GM23338 (cell line): ENCODE data around the gene KIF15.

Experiments used
- CREB1 ChIP-seq: fragments of 250-450 bp; sonication (Bioruptor Pico); IDR thresholded peaks from 2 replicates; pipeline ENCODE4 v1.5.0; 2020; ENCODE audit warnings: low read depth, mild to moderate bottlenecking, moderate library complexity
- EZH2 ChIP-seq: fragments of 200-600 bp; sonication (generic); IDR thresholded peaks from one replicate; pipeline ENCODE4 v1.8.0; 2017; ENCODE audit warnings: antibody characterized with exemption, mild to moderate bottlenecking, low read depth; ENCODE audit not compliant: unreplicated experiment
- EZH2phosphoT487 ChIP-seq: fragments of 200-600 bp; sonication (generic); IDR thresholded peaks from one replicate; pipeline ENCODE4 v1.8.1; 2018; ENCODE audit warnings: antibody characterized with exemption; ENCODE audit not compliant: unreplicated experiment
- JUNB ChIP-seq: IDR thresholded peaks from one replicate; pipeline ENCODE4 v1.6.1; 2016; ENCODE audit warnings: antibody characterized with exemption; ENCODE audit not compliant: unreplicated experiment
- POLR2AphosphoS5 ChIP-seq: IDR thresholded peaks from 2 replicates; pipeline ENCODE4 v1.6.1; 2016; ENCODE audit warnings: antibody characterized with exemption, low read depth
- ZNF114 ChIP-seq: fragments of 250-450 bp; sonication (Bioruptor Pico); IDR thresholded peaks from 2 replicates; pipeline ENCODE4 v1.5.0; 2020; ENCODE audit warnings: mild to moderate bottlenecking, moderate library complexity
- ZNF331 ChIP-seq: fragments of 250-450 bp; sonication (Bioruptor Pico); IDR thresholded peaks from 2 replicates; pipeline ENCODE4 v1.5.0; 2020; ENCODE audit warnings: low read depth, mild to moderate bottlenecking, moderate library complexity
- TF ChIP-seq, protein P1 (sequence below), 2 experiments: fragments of 200-600 bp in 1 of 2; sonication (generic) in 1 of 2; conservative IDR thresholded peaks; 2 replicates each; pipeline versions ENCODE4 v1.5.1 to v1.6.1; 2016 to 2017; ENCODE audit warnings: antibody characterized with exemption in 2 of 2, low read depth in 2 of 2, mild to moderate bottlenecking in 2 of 2, moderate library complexity in 1 of 2
- TF ChIP-seq, protein P2 (sequence below): IDR thresholded peaks from one replicate; pipeline ENCODE4 v1.6.1; 2018; ENCODE audit warnings: antibody characterized with exemption; ENCODE audit not compliant: unreplicated experiment
- TF ChIP-seq, protein P3 (sequence below): IDR thresholded peaks from 2 replicates; pipeline ENCODE4 v1.6.1; 2016; ENCODE audit warnings: antibody characterized with exemption

- no peak for TF ChIP-seq JUNB
- TF ChIP-seq, protein P1, sequence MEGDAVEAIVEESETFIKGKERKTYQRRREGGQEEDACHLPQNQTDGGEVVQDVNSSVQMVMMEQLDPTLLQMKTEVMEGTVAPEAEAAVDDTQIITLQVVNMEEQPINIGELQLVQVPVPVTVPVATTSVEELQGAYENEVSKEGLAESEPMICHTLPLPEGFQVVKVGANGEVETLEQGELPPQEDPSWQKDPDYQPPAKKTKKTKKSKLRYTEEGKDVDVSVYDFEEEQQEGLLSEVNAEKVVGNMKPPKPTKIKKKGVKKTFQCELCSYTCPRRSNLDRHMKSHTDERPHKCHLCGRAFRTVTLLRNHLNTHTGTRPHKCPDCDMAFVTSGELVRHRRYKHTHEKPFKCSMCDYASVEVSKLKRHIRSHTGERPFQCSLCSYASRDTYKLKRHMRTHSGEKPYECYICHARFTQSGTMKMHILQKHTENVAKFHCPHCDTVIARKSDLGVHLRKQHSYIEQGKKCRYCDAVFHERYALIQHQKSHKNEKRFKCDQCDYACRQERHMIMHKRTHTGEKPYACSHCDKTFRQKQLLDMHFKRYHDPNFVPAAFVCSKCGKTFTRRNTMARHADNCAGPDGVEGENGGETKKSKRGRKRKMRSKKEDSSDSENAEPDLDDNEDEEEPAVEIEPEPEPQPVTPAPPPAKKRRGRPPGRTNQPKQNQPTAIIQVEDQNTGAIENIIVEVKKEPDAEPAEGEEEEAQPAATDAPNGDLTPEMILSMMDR (conservative IDR thresholded peaks at IDR 0.05; ENCODE audit: low read depth in 2 of 2): no peak
- no peak for TF ChIP-seq POLR2AphosphoS5
- TF ChIP-seq EZH2phosphoT487: no peak
- TF ChIP-seq CREB1 (CRISPR knock-in tag): no peak
- TF ChIP-seq, protein P2, sequence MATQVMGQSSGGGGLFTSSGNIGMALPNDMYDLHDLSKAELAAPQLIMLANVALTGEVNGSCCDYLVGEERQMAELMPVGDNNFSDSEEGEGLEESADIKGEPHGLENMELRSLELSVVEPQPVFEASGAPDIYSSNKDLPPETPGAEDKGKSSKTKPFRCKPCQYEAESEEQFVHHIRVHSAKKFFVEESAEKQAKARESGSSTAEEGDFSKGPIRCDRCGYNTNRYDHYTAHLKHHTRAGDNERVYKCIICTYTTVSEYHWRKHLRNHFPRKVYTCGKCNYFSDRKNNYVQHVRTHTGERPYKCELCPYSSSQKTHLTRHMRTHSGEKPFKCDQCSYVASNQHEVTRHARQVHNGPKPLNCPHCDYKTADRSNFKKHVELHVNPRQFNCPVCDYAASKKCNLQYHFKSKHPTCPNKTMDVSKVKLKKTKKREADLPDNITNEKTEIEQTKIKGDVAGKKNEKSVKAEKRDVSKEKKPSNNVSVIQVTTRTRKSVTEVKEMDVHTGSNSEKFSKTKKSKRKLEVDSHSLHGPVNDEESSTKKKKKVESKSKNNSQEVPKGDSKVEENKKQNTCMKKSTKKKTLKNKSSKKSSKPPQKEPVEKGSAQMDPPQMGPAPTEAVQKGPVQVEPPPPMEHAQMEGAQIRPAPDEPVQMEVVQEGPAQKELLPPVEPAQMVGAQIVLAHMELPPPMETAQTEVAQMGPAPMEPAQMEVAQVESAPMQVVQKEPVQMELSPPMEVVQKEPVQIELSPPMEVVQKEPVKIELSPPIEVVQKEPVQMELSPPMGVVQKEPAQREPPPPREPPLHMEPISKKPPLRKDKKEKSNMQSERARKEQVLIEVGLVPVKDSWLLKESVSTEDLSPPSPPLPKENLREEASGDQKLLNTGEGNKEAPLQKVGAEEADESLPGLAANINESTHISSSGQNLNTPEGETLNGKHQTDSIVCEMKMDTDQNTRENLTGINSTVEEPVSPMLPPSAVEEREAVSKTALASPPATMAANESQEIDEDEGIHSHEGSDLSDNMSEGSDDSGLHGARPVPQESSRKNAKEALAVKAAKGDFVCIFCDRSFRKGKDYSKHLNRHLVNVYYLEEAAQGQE: no peak
- no peak for TF ChIP-seq ZNF114
- no peak for TF ChIP-seq EZH2
- TF ChIP-seq ZNF331 (CRISPR knock-in tag): no peak
- TF ChIP-seq, protein P3, sequence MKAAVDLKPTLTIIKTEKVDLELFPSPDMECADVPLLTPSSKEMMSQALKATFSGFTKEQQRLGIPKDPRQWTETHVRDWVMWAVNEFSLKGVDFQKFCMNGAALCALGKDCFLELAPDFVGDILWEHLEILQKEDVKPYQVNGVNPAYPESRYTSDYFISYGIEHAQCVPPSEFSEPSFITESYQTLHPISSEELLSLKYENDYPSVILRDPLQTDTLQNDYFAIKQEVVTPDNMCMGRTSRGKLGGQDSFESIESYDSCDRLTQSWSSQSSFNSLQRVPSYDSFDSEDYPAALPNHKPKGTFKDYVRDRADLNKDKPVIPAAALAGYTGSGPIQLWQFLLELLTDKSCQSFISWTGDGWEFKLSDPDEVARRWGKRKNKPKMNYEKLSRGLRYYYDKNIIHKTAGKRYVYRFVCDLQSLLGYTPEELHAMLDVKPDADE: no peak
These were observed 124.0 kb downstream of the KIF15 start for GRCh38 chr3:44885618-44886017.
